ENCODE data around the gene TUBB1. TPM values are rescaled to one million over a fixed set of nuclear protein-coding genes. Genes with fewer than 3 reads are reported as not detected.
A peak's percentile ranks its signal among the peaks of the same experiment; 100 is the strongest.

TUBB1 gene
- total and polyA plus RNA-seq, 2 of the 13 experiments (the other 11 are each of a cell fraction or from before 2014, with no cell fraction given): 0.11 to 57.6 TPM

DNA sequence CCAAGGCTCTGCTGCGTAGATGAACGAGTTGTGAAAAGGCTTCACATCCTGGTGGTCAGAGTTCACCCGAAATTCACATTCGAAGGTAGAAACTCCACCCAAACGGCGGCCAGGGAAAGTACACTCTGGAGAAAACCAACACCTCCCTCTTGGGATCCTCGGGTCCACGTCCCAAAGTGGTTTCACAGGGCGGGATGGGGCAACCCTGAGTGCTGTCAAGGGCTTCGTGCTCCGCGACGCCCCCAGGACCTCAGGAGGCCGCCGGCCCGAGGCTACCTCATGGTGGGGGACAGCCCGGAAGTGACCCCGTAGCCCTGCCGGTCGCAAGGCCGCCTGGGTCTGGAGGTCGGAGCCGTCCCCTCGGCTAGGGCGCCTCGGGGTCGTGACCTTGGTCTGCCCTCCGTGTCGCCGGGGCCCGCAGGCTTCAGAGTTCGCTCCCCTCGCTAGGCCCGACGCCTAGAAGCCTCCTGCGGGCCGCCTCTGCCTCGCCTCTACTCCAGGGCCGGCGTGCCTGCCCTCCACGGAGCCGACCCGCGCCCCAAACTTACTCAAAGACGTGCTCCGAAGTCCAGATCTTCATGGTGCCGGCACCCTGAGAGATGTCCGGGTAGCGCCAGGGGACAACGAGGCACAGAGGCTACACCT is 23.0 kb downstream of the TUBB1 start, which contains the start of gene PRELID3B (continued):
- TF ChIP-seq RFX5 (IDR thresholded peaks at IDR 0.05; ENCODE audit: low read depth, low read length): no peak
- TF ChIP-seq ZNF367 (CRISPR knock-in tag; IDR thresholded peaks at IDR 0.05; ENCODE audit: borderline replicate concordance): no peak
- no peak for TF ChIP-seq CHCHD3 (CRISPR knock-in tag; IDR thresholded peaks at IDR 0.05)
- peak; percentile 39; the same call in 1 of the 2 replicates for TF ChIP-seq PAXIP1 (CRISPR knock-in tag; conservative IDR thresholded peaks at IDR 0.05)
- TF ChIP-seq TOE1 (CRISPR knock-in tag; IDR thresholded peaks at IDR 0.05): no peak; the same call in 1 of the 2 replicates
- peak; percentile 91; the same call in 1 of the 2 replicates for TF ChIP-seq ZNF670 (CRISPR knock-in tag; IDR thresholded peaks at IDR 0.05; ENCODE audit: borderline replicate concordance)
- TF ChIP-seq TBX3 (IDR thresholded peaks at IDR 0.05; ENCODE audit: borderline replicate concordance): no peak
- TF ChIP-seq, protein P1, sequence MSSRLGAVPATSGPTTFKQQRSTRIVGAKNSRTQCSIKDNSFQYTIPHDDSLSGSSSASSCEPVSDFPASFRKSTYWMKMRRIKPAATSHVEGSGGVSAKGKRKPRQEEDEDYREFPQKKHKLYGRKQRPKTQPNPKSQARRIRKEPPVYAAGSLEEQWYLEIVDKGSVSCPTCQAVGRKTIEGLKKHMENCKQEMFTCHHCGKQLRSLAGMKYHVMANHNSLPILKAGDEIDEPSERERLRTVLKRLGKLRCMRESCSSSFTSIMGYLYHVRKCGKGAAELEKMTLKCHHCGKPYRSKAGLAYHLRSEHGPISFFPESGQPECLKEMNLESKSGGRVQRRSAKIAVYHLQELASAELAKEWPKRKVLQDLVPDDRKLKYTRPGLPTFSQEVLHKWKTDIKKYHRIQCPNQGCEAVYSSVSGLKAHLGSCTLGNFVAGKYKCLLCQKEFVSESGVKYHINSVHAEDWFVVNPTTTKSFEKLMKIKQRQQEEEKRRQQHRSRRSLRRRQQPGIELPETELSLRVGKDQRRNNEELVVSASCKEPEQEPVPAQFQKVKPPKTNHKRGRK (CRISPR knock-in tag; IDR thresholded peaks at IDR 0.05): no peak
- no peak for TF ChIP-seq GATA4 (IDR thresholded peaks at IDR 0.05; ENCODE audit: borderline replicate concordance, low read depth)
- no peak; the same call in 1 of the 2 replicates for TF ChIP-seq TFDP1 (CRISPR knock-in tag; IDR thresholded peaks at IDR 0.05; ENCODE audit: borderline replicate concordance)
- 0 out of 2 replicates have a peak, but pooled peaks have one; percentile 36 for TF ChIP-seq IRF9 (CRISPR knock-in tag; IDR thresholded peaks at IDR 0.05; ENCODE audit: borderline replicate concordance)
- peak; percentile 39; the same call in 1 of the 2 replicates for TF ChIP-seq ZNF350 (CRISPR knock-in tag; IDR thresholded peaks at IDR 0.05; ENCODE audit: borderline replicate concordance, low read depth)
- TF ChIP-seq KAT7 (CRISPR knock-in tag; IDR thresholded peaks at IDR 0.05; ENCODE audit: borderline replicate concordance): no peak
- TF ChIP-seq SALL2 (CRISPR knock-in tag; IDR thresholded peaks at IDR 0.05): no peak
- TF ChIP-seq, protein P2, sequence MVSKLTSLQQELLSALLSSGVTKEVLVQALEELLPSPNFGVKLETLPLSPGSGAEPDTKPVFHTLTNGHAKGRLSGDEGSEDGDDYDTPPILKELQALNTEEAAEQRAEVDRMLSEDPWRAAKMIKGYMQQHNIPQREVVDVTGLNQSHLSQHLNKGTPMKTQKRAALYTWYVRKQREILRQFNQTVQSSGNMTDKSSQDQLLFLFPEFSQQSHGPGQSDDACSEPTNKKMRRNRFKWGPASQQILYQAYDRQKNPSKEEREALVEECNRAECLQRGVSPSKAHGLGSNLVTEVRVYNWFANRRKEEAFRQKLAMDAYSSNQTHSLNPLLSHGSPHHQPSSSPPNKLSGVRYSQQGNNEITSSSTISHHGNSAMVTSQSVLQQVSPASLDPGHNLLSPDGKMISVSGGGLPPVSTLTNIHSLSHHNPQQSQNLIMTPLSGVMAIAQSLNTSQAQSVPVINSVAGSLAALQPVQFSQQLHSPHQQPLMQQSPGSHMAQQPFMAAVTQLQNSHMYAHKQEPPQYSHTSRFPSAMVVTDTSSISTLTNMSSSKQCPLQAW (CRISPR knock-in tag; IDR thresholded peaks at IDR 0.05): peak; percentile 51; the same call in 1 of the 2 replicates
- TF ChIP-seq TBP (CRISPR knock-in tag; IDR thresholded peaks at IDR 0.05): no peak
- peak; percentile 77 for TF ChIP-seq ZNF546 (CRISPR knock-in tag; conservative IDR thresholded peaks at IDR 0.05)
- no peak for TF ChIP-seq EP300 (IDR thresholded peaks at IDR 0.05; ENCODE audit: low read depth in 2 of 2, low read length in 2 of 2)
- no peak for TF ChIP-seq EP300 (CRISPR knock-in tag; IDR thresholded peaks at IDR 0.05; ENCODE audit: borderline replicate concordance)
- no peak for TF ChIP-seq PAWR (CRISPR knock-in tag; IDR thresholded peaks at IDR 0.05; ENCODE audit: borderline replicate concordance)
